Right lobe of liver (tissue), 6 donors: ENCODE measurements around the gene RAB11FIP4. TPM values are rescaled to one million over a fixed set of nuclear protein-coding genes. Genes with fewer than 3 reads are reported as not detected.

Experiments
- ATAC-seq, 4 donors: fragments of 200-7000 bp; cut with Tn5 transposase; one replicate each; pipeline ENCODE4 v1.9.1; 2020; ENCODE audit warnings: mild to moderate bottlenecking in 4 of 4, moderate library complexity in 4 of 4
- DNase-seq, 3 donors: peaks; one replicate each; pipeline ENCODE4 v3.0.0-alpha.2; 2020
- H3K27ac ChIP-seq, 3 donors: fragments of 200-600 bp; one replicate each; pipeline ENCODE4 v1.8.0; 2022
- H3K27me3 ChIP-seq, 2 donors: fragments of 200-600 bp; one replicate each; pipeline ENCODE4 v1.8.0; 2022
- H3K36me3 ChIP-seq, 4 donors: fragments of 200-600 bp; sonication (generic) in 1 of 4; one replicate each; pipeline versions ENCODE4 v1.5.1 to v1.8.0; 2017 to 2022; ENCODE audit warnings: control low read depth in 1 of 4
- H3K4me1 ChIP-seq, 4 donors: fragments of 200-600 bp; sonication (generic) in 1 of 4; one replicate each; pipeline versions ENCODE4 v1.5.1 to v1.8.0; 2017 to 2022; ENCODE audit warnings: control low read depth in 1 of 4
- H3K4me3 ChIP-seq, 3 donors: fragments of 200-600 bp; one replicate each; pipeline ENCODE4 v1.8.0; 2022
- H3K9me3 ChIP-seq, 4 donors: fragments of 200-600 bp; sonication (generic) in 1 of 4; one replicate each; pipeline versions ENCODE4 v1.5.1 to v1.8.0; 2017 to 2022; ENCODE audit warnings: control low read depth in 1 of 4
- POLR2A ChIP-seq: fragments of 450-650 bp; IDR thresholded peaks from one replicate; pipeline ENCODE4 v1.6.1; 2017; ENCODE audit warnings: antibody characterized with exemption, mild to moderate bottlenecking
- WGBS: methylation state at CpG from one replicate; pipeline ENCODE4 v1.1.6; 2018; ENCODE audit warnings: low coverage, low lambda C conversion rate; ENCODE audit not compliant: insufficient coverage; ENCODE audit errors: missing lambda C conversion rate; 5-methylcytosine and 5-hydroxymethylcytosine counted together
- intact Hi-C, 2 donors: fragments of 100-400 bp; cut with DNase I; formaldehyde crosslinking; loops; one replicate each; pipeline versions ENCODE4 v1.11.2 to v1.14.1; 2022
- total RNA-seq, 6 experiments: library from RNA; depleted of rRNA in 2 of 6; stranded (reverse); fragments of >200 nt in 2 of 6; fragmentation: NEBNext Ultra II Directional in 3 of 6; extraction: Animal tissue kit (Norgen Biotek cat#: 25700) in 3 of 6; gene quantifications; one replicate each; pipeline versions ENCODE4 v1.1.0 to v1.2.4, GENCODE V29; 2016 to 2023
- TF ChIP-seq, protein P1 (sequence below), 4 donors: fragments of 200-600 bp in 3 of 4; fragments of 450-650 bp in 1 of 4; IDR thresholded peaks; one replicate each; pipeline versions ENCODE4 v1.5.1 to v1.8.0; 2016 to 2022; ENCODE audit warnings: antibody characterized with exemption in 4 of 4, mild to moderate bottlenecking in 2 of 4
- donor health status: DM: no; HTN: yes; CAD: no.
- donor health status: DM: no; HTN: no; CAD: no.
- donor health status: DM: no; HTN: no; CAD: no.
- donor health status: DM: no; HTN: yes; CAD: no.
- donor health status: DM: no; HTN: yes; CAD: no.

The RAB11FIP4 gene
- total RNA-seq, 6 experiments from 2014 or later, result 3.5 to 6.6 (median 4.6) TPM

DNA sequence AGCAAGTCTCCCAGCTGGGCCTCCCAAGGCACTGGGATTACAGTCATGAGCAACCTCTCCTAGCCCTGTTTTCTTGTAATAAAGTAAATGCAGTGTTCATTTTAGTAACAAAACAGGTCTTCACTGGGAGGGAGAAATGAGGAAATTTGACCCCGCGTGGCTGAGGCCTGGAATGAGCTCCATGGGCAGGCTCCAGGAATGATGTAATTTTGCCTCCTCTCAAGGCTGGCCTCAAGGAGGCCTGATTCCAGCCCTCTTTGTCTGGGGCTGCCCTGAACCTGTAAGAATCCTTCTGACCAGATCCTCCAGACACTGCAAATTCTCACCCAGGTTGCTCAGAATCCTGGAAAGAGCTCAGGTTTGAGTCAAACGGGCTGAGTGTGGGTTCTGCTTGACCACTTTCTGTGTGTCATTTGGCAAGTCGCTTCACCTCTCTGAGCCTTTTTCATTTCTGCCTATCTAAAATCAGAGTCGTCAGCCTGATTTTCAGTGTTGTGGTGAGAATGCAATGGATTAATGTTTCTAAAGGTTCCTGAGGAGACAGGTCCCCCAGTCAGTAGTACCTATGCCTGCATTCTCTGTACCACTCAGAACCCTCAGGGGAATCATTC is 57.1 kb downstream of the RAB11FIP4 start:
- DNase-seq (no peak), ATAC-seq (no peak)
- H3K27me3 ChIP-seq, result no peaks in the 10 kb centered on the region
- H3K27ac ChIP-seq, result no peak overlapping the region
- intact Hi-C loops, result no loop called here
- H3K4me3 ChIP-seq, result no peak overlapping the region
- H3K36me3 ChIP-seq, result no peaks in the 10 kb centered on the region
- H3K9me3 ChIP-seq, result no peaks in the 10 kb centered on the region
- TF ChIP-seq POLR2A, result no peak
- TF ChIP-seq, protein P1, sequence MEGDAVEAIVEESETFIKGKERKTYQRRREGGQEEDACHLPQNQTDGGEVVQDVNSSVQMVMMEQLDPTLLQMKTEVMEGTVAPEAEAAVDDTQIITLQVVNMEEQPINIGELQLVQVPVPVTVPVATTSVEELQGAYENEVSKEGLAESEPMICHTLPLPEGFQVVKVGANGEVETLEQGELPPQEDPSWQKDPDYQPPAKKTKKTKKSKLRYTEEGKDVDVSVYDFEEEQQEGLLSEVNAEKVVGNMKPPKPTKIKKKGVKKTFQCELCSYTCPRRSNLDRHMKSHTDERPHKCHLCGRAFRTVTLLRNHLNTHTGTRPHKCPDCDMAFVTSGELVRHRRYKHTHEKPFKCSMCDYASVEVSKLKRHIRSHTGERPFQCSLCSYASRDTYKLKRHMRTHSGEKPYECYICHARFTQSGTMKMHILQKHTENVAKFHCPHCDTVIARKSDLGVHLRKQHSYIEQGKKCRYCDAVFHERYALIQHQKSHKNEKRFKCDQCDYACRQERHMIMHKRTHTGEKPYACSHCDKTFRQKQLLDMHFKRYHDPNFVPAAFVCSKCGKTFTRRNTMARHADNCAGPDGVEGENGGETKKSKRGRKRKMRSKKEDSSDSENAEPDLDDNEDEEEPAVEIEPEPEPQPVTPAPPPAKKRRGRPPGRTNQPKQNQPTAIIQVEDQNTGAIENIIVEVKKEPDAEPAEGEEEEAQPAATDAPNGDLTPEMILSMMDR (IDR thresholded peaks at IDR 0.05), result no peak
- H3K4me1 ChIP-seq, result no peaks in the 10 kb centered on the region
- WGBS, result 70% methylated on average over 4 of the region's 5 CpGs

DNA sequence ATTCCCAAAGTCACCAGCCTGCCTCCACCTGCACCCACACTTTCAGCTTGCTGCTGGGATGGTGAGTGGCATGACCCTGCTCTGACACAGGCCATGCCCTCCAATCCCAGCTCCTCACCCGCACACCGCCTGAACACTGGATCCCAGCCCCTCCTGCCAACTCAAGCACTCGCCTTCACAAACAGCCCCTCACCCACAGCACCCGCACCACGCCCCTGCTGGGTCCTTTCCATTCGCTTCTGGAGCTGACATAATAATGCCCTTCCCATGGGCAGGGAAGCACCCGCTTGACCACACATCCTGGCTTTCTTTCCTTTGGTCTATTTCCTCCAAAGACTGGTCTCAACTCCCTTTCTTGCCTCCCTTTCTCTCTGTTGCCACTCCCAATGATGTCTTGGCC is 57.6 kb downstream of the RAB11FIP4 start:
- Histone ChIP-seq H3K4me1 (no peaks in the 10 kb centered on the region), H3K27me3 (no peaks in the 10 kb centered on the region), H3K4me3 (no peak overlapping the region), H3K36me3 (no peaks in the 10 kb centered on the region), H3K27ac (no peak overlapping the region), H3K9me3 (no peaks in the 10 kb centered on the region)
- intact Hi-C loops, result no loop called here
- WGBS, result 78% methylated on average over 4 of the region's 7 CpGs
- DNase-seq, result no peak
- no peak for ATAC-seq
- no peak for TF ChIP-seq POLR2A
- TF ChIP-seq, protein P1 (IDR thresholded peaks at IDR 0.05), result no peak

DNA sequence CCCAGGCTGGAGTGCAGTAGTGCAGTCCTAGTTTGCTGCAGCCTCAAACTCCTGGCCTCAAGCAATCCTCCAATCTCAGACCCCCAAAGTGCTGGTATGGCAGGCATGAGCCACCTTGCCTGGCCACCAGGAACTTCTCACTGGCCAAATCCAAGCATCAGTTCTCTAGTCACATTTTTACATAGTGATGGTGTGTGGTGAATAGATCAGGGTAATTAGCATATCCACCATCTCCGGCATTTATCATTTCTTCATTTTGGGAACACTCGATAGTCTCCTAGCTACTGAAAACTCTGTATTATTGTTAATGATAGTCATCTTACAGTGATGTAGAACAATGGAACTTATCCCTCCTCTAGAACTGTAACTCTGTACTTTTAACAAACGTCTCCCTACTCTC is 58.3 kb downstream of the RAB11FIP4 start:
- H3K27ac ChIP-seq, result no peak overlapping the region
- WGBS, result 71% methylated on average over 3 of the region's 3 CpGs
- no peaks in the 10 kb centered on the region for H3K9me3 ChIP-seq
- no peak for DNase-seq
- no peak for ATAC-seq
- no peaks in the 10 kb centered on the region for H3K4me1 ChIP-seq
- intact Hi-C loops, result loop anchor here in 1 of 2 donors (10.0 kb wide), 1 partner anchor 55 kb away; the partner anchor contains the start of gene RAB11FIP4
- H3K4me3 ChIP-seq, result no peak overlapping the region
- H3K27me3 ChIP-seq, result no peaks in the 10 kb centered on the region
- TF ChIP-seq, protein P1 (IDR thresholded peaks at IDR 0.05), result no peak
- no peak for TF ChIP-seq POLR2A
- no peaks in the 10 kb centered on the region for H3K36me3 ChIP-seq

DNA sequence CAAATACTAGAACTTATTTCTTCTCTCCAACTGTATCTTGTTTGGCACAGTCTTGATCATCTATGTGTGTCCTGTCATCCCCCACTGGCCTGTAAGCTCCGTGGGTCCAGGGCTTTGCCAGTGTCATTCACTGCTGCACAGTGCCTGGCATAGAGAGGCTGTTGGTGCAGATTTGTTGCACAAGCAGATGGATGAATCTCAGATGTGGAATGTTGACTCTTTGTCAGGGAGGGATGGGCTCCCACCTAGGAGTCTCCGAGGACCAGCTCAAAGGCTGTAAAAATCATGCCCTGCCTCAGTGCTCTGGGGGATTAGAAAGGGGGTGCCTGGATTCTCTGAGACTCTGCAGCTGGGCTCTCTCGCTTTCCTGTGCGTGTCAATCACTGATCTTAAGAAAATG is 60.6 kb downstream of the RAB11FIP4 start:
- ATAC-seq, result no peak
- Histone ChIP-seq H3K4me3 (no peak overlapping the region), H3K36me3 (no peaks in the 10 kb centered on the region), H3K27me3 (no peaks in the 10 kb centered on the region), H3K4me1 (no peaks in the 10 kb centered on the region), H3K27ac (no peak overlapping the region), H3K9me3 (no peaks in the 10 kb centered on the region)
- 53% methylated on average over 2 of the region's 4 CpGs for WGBS
- intact Hi-C loops, result loop anchor here in 1 of 2 donors (10.0 kb wide), 1 partner anchor 57 kb away; the partner anchor contains the start of gene RAB11FIP4
- no peak for DNase-seq
- no peak for TF ChIP-seq POLR2A
- TF ChIP-seq, protein P1 (IDR thresholded peaks at IDR 0.05), result no peak
